Stimulated activated CD4-positive, alpha-beta T cell treated with anti-CD3 and anti-CD28 coated beads, Interleukin-12 subunit alpha, Interleukin-12 subunit beta, amount 100 ng/mL, for 48 hours (primary cell): ENCODE measurements around the gene SMC1B.
"Not testable (repeated sequence)": the region's sequence is repeated elsewhere in the genome, so short reads cannot be mapped to it uniquely, and the experiment has no call there.

Source experiments
- DNase-seq, 3 donors: peaks; one replicate each; pipeline ENCODE4 v3.0.0-alpha.2; 2020; ENCODE audit warnings: low read depth in 2 of 3, low spot score in 1 of 3

SMC1B gene

GRCh38 chr22:45446216-45446615 lies 32.8 kb upstream of the SMC1B start:
- no peak for DNase-seq

- no peak for DNase-seq
Measured at GRCh38 chr22:45445031-45445710, 31.8 kb upstream of the SMC1B start.

- DNase-seq: no peak
Measured at GRCh38 chr22:45444168-45444567, 30.8 kb upstream of the SMC1B start.

- no peak for DNase-seq
Measured at GRCh38 chr22:45442116-45442515, 28.7 kb upstream of the SMC1B start.

GRCh38 chr22:45441138-45441537 lies 27.7 kb upstream of the SMC1B start:
- no peak for DNase-seq

- DNase-seq: not testable (repeated sequence)
Measured at GRCh38 chr22:45440688-45441087, 27.3 kb upstream of the SMC1B start.

- no peak for DNase-seq
Measured at GRCh38 chr22:45438336-45438735, 24.9 kb upstream of the SMC1B start.

- not testable (repeated sequence) for DNase-seq
Measured at GRCh38 chr22:45436871-45437517, 23.6 kb upstream of the SMC1B start.

GRCh38 chr22:45435544-45436139 lies 22.2 kb upstream of the SMC1B start:
- DNase-seq: peak; percentile 64 to 74 (median 68)

- no peak for DNase-seq
Measured at GRCh38 chr22:45434981-45435380, 21.6 kb upstream of the SMC1B start.

- DNase-seq: no peak
Measured at GRCh38 chr22:45430871-45431270, 17.5 kb upstream of the SMC1B start.

GRCh38 chr22:45429981-45430775 lies 16.8 kb upstream of the SMC1B start:
- no peak for DNase-seq

GRCh38 chr22:45429424-45429823 lies 16.0 kb upstream of the SMC1B start:
- DNase-seq: no peak

- no peak for DNase-seq
Measured at GRCh38 chr22:45428391-45429385, 15.3 kb upstream of the SMC1B start.

- DNase-seq: no peak
Measured at GRCh38 chr22:45427114-45427513, 13.7 kb upstream of the SMC1B start.

GRCh38 chr22:45426387-45426786 lies 13.0 kb upstream of the SMC1B start:
- no peak for DNase-seq

- no peak for DNase-seq
Measured at GRCh38 chr22:45425531-45426265, 12.3 kb upstream of the SMC1B start.

- no peak for DNase-seq
Measured at GRCh38 chr22:45425101-45425500, 11.7 kb upstream of the SMC1B start.

- DNase-seq: no peak
Measured at GRCh38 chr22:45424241-45424731, 10.9 kb upstream of the SMC1B start.

- DNase-seq: no peak
Measured at GRCh38 chr22:45423524-45423923, 10.1 kb upstream of the SMC1B start.
